ENCODE results near the gene RHOT1.

RHOT1 gene

DNA sequence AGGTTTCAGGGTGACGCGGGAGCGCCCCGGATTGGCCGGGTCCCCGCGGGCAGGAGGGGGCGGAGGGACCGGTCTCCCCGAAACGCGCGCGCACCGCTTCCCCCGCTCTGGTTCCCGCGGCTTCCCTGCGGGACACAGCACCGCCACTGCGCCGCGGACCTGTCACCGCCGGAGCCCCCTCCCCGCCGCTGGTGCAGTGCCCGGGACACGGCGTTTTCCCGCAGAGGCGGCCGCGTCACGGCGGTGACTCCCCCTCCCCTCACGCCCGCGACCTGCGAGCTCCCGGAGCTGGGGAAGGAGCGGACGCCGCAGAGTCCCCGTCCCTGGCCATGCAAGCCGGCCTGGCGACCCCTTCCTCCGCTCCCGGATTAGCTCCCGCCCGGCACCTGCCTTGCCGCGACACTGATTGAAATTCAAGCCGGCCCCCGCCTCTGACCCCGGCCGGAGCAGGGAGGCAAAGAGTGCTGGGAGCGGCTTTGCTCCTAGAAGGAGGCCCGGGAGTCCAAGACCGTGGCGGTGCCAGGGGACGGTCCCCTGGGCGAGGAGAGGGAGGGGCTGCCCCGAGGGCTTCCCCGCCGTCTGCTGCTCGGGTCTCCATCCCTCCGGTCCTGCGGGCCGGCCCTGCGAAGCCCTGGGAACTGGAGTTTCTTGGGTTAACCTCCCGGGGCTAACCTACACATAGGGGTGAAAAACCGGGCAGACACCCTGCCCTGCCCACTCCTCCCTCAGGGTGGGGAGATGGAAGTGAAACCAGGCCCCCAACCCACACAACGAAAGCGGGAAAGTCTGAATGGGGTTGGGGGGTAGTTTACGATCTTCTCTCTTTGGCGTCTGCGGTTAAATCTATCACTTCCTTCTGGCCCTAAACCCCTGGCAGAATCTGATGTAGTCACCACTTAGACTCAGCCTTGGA lies 124.3 kb downstream of the RHOT1 start:
- no peak for DNase-seq (ENCODE audit: low read depth in 1 of 2, low spot score in 1 of 2)

DNA sequence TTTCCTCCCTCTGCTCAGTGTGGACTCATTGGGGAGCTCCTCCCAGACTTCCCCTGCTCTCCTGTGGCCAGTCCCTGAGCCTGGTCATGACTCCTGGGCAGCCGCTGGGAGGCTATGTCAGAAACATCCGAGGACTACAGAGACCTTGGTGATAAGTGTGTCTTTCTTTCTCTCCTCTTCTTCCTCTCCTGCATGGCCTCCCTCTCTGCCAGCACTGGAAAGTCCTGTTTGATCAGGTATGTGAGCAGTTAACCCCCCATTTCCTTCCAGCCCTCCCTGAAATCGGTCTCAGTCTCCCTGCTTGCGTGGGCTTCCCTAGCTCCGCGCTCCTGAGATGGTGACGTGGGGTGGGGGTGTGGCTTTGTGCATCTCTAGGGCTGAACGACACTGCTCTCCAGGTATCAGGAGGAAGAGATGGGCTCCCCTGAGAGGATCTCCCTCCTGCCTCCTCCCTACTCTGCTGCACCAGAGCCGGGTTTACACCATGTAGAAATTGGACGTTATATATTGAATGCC lies 125.4 kb downstream of the RHOT1 start:
- DNase-seq (ENCODE audit: low read depth in 1 of 2, low spot score in 1 of 2), result no peak

DNA sequence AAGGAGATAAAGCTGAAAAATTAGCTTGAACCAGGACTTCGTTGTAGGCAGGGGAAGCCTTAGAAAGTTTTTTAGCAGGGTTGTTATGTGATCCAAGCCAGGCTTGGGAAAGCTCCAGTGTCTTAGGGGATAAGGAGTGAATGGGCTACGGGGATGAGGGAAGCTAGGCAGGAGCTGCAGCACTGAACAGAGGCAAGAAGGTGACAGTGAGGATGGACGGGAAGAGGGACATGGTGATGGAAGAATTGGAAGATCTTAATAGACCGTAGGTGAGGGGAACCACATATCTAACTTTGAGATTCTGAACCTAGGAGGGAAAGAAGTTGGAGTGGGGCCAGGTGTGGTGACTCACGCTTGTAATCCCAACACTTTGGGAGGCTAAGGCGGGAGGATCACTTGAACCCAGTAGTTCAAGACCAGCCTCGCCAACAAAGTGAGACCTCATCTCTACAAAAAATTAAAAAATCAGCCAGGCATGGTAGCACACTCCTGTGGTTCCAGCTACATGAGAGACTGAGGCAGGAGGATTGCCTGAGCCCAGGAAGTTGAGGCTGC lies 126.5 kb downstream of the RHOT1 start:
- no peak for DNase-seq (ENCODE audit: low read depth in 1 of 2, low spot score in 1 of 2)

DNA sequence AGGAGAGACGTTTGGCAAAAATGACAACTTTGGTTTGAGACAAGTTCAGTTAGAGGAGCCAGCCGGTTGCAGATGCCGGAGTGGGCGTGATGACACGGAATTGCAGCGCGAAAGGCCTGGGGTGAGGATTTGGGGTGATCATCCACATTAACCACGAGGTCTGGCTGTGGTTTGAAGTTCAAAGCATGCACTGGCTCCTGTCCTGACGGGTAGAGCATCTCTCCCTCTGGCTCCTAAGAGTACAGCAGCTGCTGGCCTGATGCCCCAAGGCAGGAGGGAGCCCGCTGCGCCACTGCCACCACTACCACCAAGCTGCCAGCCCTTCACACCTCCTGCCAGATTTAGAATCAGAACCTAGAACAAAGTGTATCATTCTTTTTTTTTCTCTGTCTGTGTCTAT lies 127.1 kb downstream of the RHOT1 start:
- DNase-seq (ENCODE audit: low read depth in 1 of 2, low spot score in 1 of 2), result no peak

DNA sequence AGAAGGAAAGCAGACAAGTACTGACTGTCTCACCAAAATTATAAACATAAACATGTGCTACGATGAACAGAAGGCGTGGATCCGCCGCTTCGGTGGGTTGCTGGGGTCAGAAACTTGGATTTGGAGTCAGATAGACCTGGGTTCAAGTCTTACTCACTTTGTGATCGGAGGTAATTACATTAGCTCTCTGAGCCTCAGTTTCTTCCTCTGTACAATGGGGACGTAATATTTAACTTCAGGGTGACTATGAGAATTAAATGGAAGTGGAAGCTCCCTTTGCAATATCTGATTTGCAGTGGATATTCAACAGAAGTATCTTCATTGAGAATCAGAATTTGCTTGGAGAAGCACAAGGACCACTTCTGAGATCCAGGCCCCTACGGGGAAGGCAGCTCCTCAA lies 129.5 kb downstream of the RHOT1 start:
- DNase-seq (ENCODE audit: low read depth in 1 of 2, low spot score in 1 of 2), result no peak

DNA sequence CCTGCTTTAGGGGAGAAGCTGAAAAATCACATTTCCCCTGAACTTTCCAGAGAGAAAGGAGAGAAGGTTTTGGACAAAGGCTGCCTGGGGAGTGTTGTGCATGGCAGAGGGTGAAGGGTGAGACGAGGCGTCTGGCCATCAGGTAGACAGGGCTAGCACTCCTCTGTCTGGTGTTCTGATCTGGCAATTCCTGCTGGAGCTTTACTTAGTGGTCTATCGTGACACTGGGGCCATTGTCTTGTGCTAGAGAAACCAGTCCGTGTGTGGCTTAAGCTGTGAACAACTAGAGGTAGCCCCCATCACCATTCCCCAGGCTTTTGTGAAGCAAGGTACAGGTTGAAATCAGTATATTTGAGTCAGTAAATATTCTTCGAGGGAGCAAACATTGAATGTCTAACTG lies 131.8 kb downstream of the RHOT1 start:
- DNase-seq (ENCODE audit: low read depth in 1 of 2, low spot score in 1 of 2), result no peak

DNA sequence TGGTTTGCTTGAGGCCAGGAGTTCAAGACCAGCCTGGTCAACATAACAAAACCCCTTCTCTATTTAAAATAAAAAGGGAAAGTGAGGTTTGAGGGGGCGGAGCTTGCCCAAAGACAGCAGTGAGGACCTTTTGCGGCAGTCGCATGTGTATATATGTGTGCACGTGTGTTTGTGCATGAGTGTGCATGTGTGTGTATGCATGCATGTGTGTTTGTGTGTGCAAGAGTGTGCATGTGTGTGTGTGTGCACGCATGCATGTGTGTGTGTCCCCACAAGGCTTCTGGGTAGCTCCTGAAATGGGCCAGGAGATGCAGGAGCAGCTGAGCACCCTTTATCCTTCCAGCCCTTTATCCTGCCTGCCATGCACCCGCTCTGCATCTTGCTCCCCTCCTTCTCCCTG lies 132.3 kb downstream of the RHOT1 start:
- DNase-seq (ENCODE audit: low read depth in 1 of 2, low spot score in 1 of 2), result no peak

Data from activated CD4-positive, alpha-beta T cell treated with anti-CD3 and anti-CD28 coated beads, Interleukin-2, amount 50 U/mL, for 24 hours (primary cell).